ENCODE measurements around the gene DNM1.
"Not testable (repeated sequence)": the region's sequence is repeated elsewhere in the genome, so short reads cannot be mapped to it uniquely, and the experiment has no call there.

DNM1 gene

GRCh38 chr9:128178806-128179431 lies 24.3 kb upstream of the DNM1 start:
- DNase-seq = no peak

GRCh38 chr9:128180001-128180400 lies 23.2 kb upstream of the DNM1 start:
- DNase-seq = no peak

GRCh38 chr9:128180447-128180846 lies 22.7 kb upstream of the DNM1 start:
- no peak for DNase-seq

GRCh38 chr9:128181480-128181879 lies 21.7 kb upstream of the DNM1 start:
- not testable (repeated sequence) for DNase-seq

GRCh38 chr9:128182893-128183588 lies 20.1 kb upstream of the DNM1 start:
- DNase-seq = no peak

GRCh38 chr9:128185979-128186965 lies 16.9 kb upstream of the DNM1 start:
- DNase-seq = no peak

- DNase-seq = no peak
These were observed 15.8 kb upstream of the DNM1 start for GRCh38 chr9:128187361-128187760.

GRCh38 chr9:128188209-128188608 lies 15.0 kb upstream of the DNM1 start:
- DNase-seq = no peak

GRCh38 chr9:128190013-128190412 lies 13.2 kb upstream of the DNM1 start:
- DNase-seq = no peak

GRCh38 chr9:128190516-128191405 lies 12.4 kb upstream of the DNM1 start:
- DNase-seq = peak in 1 of 2 experiments; percentile 11

GRCh38 chr9:128191406-128192046 lies 11.7 kb upstream of the DNM1 start, which contains the start of gene CIZ1:
Gene CIZ1 (minus strand): TSS chr9:128191572. CDS start chr9:128190857, 715 bp downstream.
- DNase-seq = peak; percentile 43 to 59

- DNase-seq = no peak
These were observed 10.4 kb upstream of the DNM1 start for GRCh38 chr9:128192601-128193371.

- no peak for DNase-seq
These were observed 9.6 kb upstream of the DNM1 start for GRCh38 chr9:128193469-128194096.

GRCh38 chr9:128201441-128202369 lies 1.5 kb upstream of the DNM1 start:
- DNase-seq = no peak

- DNase-seq = peak in 1 of 2 experiments; percentile 61
These were observed 543 bp upstream of the DNM1 start for GRCh38 chr9:128202648-128203023.

GRCh38 chr9:128203707-128204551 lies 750 bp downstream of the DNM1 start:
- peak; percentile 37 to 51 for DNase-seq

- DNase-seq = no peak
These were observed 1.7 kb downstream of the DNM1 start for GRCh38 chr9:128204858-128205257.

- DNase-seq = no peak
These were observed 2.2 kb downstream of the DNM1 start for GRCh38 chr9:128205296-128205944.
